Stimulated activated naive CD8-positive, alpha-beta T cell treated with anti-CD3 and anti-CD28 coated beads, Interleukin-15, Interleukin-2, amounts not matched to agents 100 ng/mL and 50 ng/mL, for 24 hours (primary cell): Measurements from ENCODE around the gene TMEM117.
"Not testable (repeated sequence)": the region's sequence is repeated elsewhere in the genome, so short reads cannot be mapped to it uniquely, and the experiment has no call there.

ENCODE experiments used
- H3K27ac Mint-ChIP-seq: one replicate; pipeline ENCODE4 v1.8.0; 2021; ENCODE audit warnings: mild to moderate bottlenecking, mixed read lengths
- H3K27me3 Mint-ChIP-seq: one replicate; pipeline ENCODE4 v1.8.0; 2021; ENCODE audit warnings: mixed read lengths
- H3K36me3 Mint-ChIP-seq: one replicate; pipeline ENCODE4 v1.8.0; 2021; ENCODE audit warnings: low read depth, mixed read lengths
- H3K4me1 Mint-ChIP-seq: one replicate; pipeline ENCODE4 v1.8.0; 2021; ENCODE audit warnings: low read depth, mixed read lengths
- H3K4me3 Mint-ChIP-seq: one replicate; pipeline ENCODE4 v1.8.0; 2021; ENCODE audit warnings: mild to moderate bottlenecking, mixed read lengths
- H3K9me3 Mint-ChIP-seq: one replicate; pipeline ENCODE4 v1.8.0; 2021; ENCODE audit warnings: mixed read lengths

Gene TMEM117

GRCh38 chr12:43858991-43859390 lies 23.1 kb downstream of the TMEM117 start:
- Mint-ChIP-seq H3K4me3 (no peak overlapping the region), H3K27me3 (no peaks in the 10 kb centered on the region), H3K4me1 (no peaks in the 10 kb centered on the region), H3K36me3 (no peaks in the 10 kb centered on the region), H3K27ac (no peak overlapping the region), H3K9me3 (no peaks in the 10 kb centered on the region)

DNA sequence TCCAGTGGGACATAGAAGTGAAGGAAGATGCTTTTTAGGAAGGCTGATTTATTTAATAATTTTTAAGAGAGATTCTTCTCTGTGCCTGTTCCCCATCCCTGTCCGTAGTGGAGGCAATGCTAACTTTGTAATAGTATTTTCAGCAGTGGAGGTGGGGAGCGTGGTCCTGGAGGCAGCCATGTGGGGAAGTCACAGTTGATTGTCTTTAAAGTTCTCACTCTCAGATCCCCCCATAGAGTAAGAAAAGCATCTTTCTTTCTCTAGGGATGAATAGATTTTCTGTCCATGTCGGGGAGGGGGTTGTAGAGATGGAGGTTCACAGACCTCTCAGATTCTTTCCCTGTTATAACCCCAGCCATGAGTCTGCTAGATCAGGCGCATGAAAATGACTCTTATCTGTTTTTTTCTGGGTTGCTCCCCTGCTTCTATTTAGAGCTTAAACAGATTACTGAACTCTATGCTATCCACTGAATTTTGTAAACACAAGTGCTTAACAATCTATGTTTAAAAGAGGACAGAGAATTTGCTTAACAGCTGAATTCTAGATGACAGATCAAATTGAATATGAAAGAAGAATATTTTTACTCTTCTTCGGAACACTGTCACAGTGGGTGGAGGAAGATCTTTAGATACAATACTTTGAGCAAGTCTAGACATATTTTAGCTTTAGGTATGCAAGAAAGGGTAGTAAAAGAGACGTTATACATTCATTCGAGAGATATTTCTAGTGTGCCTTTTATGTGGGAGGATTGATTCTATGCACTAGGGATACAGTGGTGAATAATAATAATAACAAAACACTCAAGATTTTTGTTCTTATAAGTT lies 25.3 kb downstream of the TMEM117 start:
- H3K9me3 Mint-ChIP-seq, result no peaks in the 10 kb centered on the region

DNA sequence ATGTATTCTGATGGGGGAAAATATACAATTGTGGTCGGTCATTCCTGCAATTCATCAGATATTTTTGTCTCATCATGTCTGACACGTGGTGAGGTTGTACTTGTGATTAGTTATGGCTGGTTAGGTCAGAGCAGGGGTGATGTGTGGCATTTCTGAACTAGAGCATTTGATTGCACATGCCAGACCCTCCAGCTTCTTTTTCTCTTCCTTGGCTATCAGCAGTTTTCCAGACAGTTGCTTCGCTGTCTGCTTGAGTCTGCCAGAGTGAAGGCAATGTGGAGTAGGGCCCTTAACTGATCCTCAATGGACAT lies 25.9 kb downstream of the TMEM117 start:
- Mint-ChIP-seq H3K36me3 (no peaks in the 10 kb centered on the region), H3K27ac (no peak overlapping the region), H3K9me3 (no peaks in the 10 kb centered on the region)

More for the DNA sequence above, 25.3 kb downstream of the TMEM117 start:
- Mint-ChIP-seq H3K27ac (no peak overlapping the region), H3K36me3 (no peaks in the 10 kb centered on the region), H3K27me3 (no peaks in the 10 kb centered on the region), H3K4me1 (no peaks in the 10 kb centered on the region), H3K4me3 (no peak overlapping the region)

GRCh38 chr12:43863770-43864366 lies 28.0 kb downstream of the TMEM117 start:
- Mint-ChIP-seq H3K27me3 (no peaks in the 10 kb centered on the region), H3K36me3 (no peaks in the 10 kb centered on the region), H3K9me3 (no peaks in the 10 kb centered on the region), H3K27ac (no peak overlapping the region), H3K4me3 (no peak overlapping the region), H3K4me1 (no peaks in the 10 kb centered on the region)

More for the DNA sequence above, 25.9 kb downstream of the TMEM117 start:
- H3K27me3 Mint-ChIP-seq, result no peaks in the 10 kb centered on the region
- no peaks in the 10 kb centered on the region for H3K4me1 Mint-ChIP-seq
- no peak overlapping the region for H3K4me3 Mint-ChIP-seq

DNA sequence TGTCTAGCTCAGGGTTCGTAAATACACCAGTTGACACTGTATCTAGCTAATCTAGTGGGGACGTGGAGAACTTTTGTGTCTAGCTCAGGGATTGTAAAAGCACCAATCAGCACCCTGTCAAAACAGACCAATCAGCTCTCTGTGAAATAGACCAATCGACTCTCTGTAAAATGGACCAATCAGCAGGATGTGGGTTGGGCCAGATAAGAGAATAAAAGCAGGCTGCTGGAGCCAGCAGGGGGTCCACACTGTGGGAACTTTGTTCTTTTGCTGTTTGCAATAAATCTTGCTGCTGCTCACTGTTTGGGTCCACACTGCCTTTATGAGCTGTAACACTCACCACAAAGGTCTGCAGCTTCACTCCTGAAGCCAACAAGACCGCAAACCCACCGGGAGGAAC lies 28.7 kb downstream of the TMEM117 start:
- H3K4me1 Mint-ChIP-seq, H3K36me3 Mint-ChIP-seq, H3K27me3 Mint-ChIP-seq, H3K27ac Mint-ChIP-seq, H3K9me3 Mint-ChIP-seq, H3K4me3 Mint-ChIP-seq: not testable (repeated sequence)

GRCh38 chr12:43869184-43869583 lies 33.3 kb downstream of the TMEM117 start:
- Mint-ChIP-seq H3K4me1 (no peaks in the 10 kb centered on the region), H3K27ac (no peak overlapping the region), H3K9me3 (no peaks in the 10 kb centered on the region), H3K4me3 (no peak overlapping the region), H3K36me3 (no peaks in the 10 kb centered on the region), H3K27me3 (no peaks in the 10 kb centered on the region)

- H3K4me3 Mint-ChIP-seq, H3K27me3 Mint-ChIP-seq, H3K27ac Mint-ChIP-seq, H3K4me1 Mint-ChIP-seq, H3K9me3 Mint-ChIP-seq, H3K36me3 Mint-ChIP-seq: not testable (repeated sequence)
These were observed 33.9 kb downstream of the TMEM117 start for GRCh38 chr12:43869765-43870164.

GRCh38 chr12:43871258-43871657 lies 35.4 kb downstream of the TMEM117 start:
- not testable (repeated sequence) for H3K27ac Mint-ChIP-seq, H3K9me3 Mint-ChIP-seq, H3K4me1 Mint-ChIP-seq, H3K27me3 Mint-ChIP-seq, H3K4me3 Mint-ChIP-seq, H3K36me3 Mint-ChIP-seq

DNA sequence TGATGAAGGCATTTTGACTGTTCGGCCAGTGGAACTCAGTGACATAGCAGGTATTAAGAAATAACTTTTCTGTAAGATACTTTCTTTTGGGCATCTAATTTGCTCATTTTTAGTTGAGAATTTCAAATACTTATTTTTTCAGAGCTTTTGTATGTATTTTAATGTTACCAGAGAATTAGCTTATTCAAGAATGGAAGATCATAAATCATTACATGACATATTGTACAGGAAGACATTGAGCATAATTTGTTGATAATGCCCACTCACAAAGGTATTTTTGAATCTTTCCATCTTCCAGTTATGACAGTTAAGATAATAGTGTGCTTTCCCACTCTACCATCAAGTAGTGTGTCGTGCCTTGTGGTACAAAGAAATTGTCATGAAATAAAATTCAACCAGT lies 36.5 kb downstream of the TMEM117 start:
- H3K36me3 Mint-ChIP-seq, result no peaks in the 10 kb centered on the region
- no peak overlapping the region for H3K4me3 Mint-ChIP-seq
- H3K27ac Mint-ChIP-seq, result no peak overlapping the region
- H3K4me1 Mint-ChIP-seq, result no peaks in the 10 kb centered on the region
- H3K27me3 Mint-ChIP-seq, result no peaks in the 10 kb centered on the region
- no peaks in the 10 kb centered on the region for H3K9me3 Mint-ChIP-seq

DNA sequence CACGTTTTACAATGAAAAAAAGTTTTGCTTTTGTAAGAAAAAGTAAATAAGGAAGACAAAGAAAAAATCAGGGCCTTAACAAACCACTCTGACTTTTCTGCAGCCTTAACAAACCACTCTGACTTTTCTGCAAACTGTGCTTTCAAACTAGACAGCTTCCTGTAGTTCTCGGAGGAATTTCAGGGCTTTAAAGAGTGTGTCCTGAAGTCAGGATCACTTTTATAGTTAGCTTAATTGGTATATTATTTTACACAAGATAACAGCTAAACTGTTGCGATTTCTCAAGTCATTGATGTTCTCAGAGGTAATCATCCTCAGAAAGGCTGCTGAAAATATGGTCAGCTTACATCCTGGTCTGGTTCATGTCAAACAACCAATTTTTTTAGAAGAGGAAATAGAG lies 42.2 kb downstream of the TMEM117 start:
- H3K9me3 Mint-ChIP-seq, result no peaks in the 10 kb centered on the region
- H3K27ac Mint-ChIP-seq, result no peak overlapping the region
- H3K4me1 Mint-ChIP-seq, result no peaks in the 10 kb centered on the region
- no peaks in the 10 kb centered on the region for H3K36me3 Mint-ChIP-seq
- H3K27me3 Mint-ChIP-seq, result no peaks in the 10 kb centered on the region
- H3K4me3 Mint-ChIP-seq, result no peak overlapping the region

GRCh38 chr12:43880547-43880946 lies 44.7 kb downstream of the TMEM117 start:
- H3K4me3 Mint-ChIP-seq, result no peak overlapping the region

DNA sequence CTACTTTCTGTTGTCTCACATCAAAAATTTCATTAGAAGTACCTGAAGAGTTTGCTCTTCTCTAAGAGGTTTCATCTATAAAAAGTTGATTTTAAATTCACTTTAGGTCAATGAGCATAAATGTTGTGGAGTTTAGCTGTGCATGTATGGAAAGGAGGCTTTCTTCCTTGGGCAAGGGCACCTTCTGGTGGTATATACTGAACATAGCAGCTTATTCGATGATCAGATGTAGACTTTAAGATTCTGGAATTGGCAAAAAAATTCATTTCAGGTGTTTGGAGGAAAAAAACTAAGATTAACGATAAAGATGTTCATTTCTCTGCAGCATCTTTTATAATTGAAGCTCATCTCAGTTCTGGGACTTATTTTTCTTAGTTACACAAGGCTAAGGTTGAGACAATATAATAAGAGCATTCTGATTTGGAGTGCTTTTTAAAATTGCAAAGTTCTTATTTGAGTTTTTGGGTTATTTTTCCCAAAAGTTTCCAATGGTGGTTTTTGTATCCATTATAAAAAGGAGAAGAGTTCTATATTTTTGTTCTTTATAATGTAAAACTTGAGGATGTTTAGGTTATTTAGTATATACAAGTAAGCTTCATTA lies 46.8 kb downstream of the TMEM117 start:
- no peaks in the 10 kb centered on the region for H3K9me3 Mint-ChIP-seq
- H3K27me3 Mint-ChIP-seq, result no peaks in the 10 kb centered on the region
- H3K4me3 Mint-ChIP-seq, result no peak overlapping the region
- H3K36me3 Mint-ChIP-seq, result no peaks in the 10 kb centered on the region
- H3K27ac Mint-ChIP-seq, result no peak overlapping the region
- H3K4me1 Mint-ChIP-seq, result no peaks in the 10 kb centered on the region

More at GRCh38 chr12:43880547-43880946, 44.7 kb downstream of the TMEM117 start:
- Mint-ChIP-seq H3K27ac (no peak overlapping the region), H3K36me3 (no peaks in the 10 kb centered on the region), H3K4me1 (no peaks in the 10 kb centered on the region), H3K27me3 (no peaks in the 10 kb centered on the region), H3K9me3 (no peaks in the 10 kb centered on the region)

DNA sequence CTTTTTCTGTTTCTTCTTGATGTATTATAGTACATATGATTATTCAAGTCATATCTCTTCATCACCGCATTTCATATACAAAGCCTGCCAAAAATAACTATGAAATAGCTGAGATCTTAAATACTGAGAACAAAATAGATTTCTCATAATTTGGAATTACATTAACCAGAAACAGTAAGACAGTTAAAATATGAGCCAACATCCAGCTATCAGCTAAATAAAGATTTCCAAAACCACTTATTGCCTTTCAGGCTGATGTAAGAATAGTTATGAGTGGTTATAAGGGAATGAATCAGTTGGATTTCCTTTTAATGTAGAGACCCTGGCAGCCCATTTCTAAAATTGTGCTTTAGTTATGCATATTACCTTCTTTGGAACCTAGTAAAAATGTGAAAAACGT lies 47.4 kb downstream of the TMEM117 start:
- Mint-ChIP-seq H3K36me3 (no peaks in the 10 kb centered on the region), H3K27ac (no peak overlapping the region), H3K4me3 (no peak overlapping the region), H3K9me3 (no peaks in the 10 kb centered on the region), H3K4me1 (no peaks in the 10 kb centered on the region), H3K27me3 (no peaks in the 10 kb centered on the region)

GRCh38 chr12:43883748-43884147 lies 47.9 kb downstream of the TMEM117 start:
- Mint-ChIP-seq H3K9me3 (no peaks in the 10 kb centered on the region), H3K4me3 (no peak overlapping the region), H3K27ac (no peak overlapping the region), H3K27me3 (no peaks in the 10 kb centered on the region), H3K36me3 (no peaks in the 10 kb centered on the region), H3K4me1 (no peaks in the 10 kb centered on the region)

GRCh38 chr12:43884683-43885410 lies 49.0 kb downstream of the TMEM117 start:
- Mint-ChIP-seq H3K4me1 (no peaks in the 10 kb centered on the region), H3K9me3 (no peaks in the 10 kb centered on the region), H3K27ac (no peak overlapping the region), H3K4me3 (no peak overlapping the region), H3K27me3 (no peaks in the 10 kb centered on the region), H3K36me3 (no peaks in the 10 kb centered on the region)
